GM18502 (cell line): ENCODE data around the gene GID8.

ENCODE experiments used
- ATAC-seq: cut with Tn5 transposase; IDR thresholded peaks from one replicate; pipeline ENCODE4 v1.9.1; 2021; ENCODE audit warnings: mild to moderate bottlenecking; ENCODE audit not compliant: unreplicated experiment, poor library complexity

The GID8 gene

GRCh38 chr20:62997417-62998035 lies 59.6 kb downstream of the GID8 start:
- no peak for ATAC-seq
